SIG-M5 treated with dmso at 0.1 percent for 504 hours (cell line): Measurements from ENCODE around the gene NCOA1.
"Not testable (repeated sequence)": the region's sequence is repeated elsewhere in the genome, so short reads cannot be mapped to it uniquely, and the experiment has no call there.

Experiments
- DNase-seq: peaks from one replicate; lab custom pipeline; 2025; ENCODE audit not compliant: unreplicated experiment; lab: John Stamatoyannopoulos, UW

NCOA1 gene

DNA sequence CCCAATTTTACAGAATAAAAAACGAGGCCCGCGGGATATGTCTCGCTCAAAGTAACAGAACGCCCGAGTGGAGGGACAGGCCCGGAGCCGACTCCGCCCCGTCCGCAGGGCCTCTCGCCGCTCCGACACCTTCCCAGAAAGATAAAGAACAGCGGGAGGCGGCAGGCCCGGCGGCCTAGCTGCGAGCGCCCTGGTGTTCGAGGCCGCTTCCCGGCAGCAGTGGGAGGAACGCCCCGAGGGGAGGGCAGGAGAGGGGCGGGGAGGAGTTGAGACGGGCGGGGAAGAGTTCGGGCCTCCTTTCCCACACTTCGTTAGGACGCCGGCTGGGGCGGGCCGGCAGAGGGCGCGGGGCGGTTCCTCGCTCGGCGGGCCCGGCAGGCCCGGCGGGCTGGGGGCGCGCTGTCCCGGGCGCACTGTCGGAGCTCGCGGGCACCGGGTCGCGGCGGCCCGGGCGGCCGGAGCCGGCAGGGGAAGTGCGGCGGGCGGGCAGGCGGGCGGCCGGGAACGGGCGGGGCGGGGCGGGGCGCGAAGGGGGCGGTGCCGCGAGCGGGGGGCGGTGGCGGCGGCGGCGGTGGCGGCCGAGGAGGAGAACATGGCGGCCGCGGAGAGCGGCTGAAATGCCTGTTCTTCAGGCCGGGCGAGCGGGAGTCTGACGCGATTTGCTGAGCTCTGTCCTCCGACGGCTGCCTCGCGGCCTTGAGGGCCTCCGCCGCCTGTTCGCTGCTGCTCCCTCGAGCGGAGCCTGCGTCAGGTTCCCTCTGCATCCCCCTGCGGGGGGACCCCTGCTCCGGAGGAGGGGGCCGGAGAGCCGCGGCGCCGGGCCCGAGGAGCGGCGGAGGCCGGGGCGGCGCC lies at the start of gene NCOA1:
Gene NCOA1 (plus strand): TSS at position 565 of the 852 bp plus-strand sequence. CDS start 167,424 bp downstream, outside the sequence.
- DNase-seq = peak; percentile 89

DNA sequence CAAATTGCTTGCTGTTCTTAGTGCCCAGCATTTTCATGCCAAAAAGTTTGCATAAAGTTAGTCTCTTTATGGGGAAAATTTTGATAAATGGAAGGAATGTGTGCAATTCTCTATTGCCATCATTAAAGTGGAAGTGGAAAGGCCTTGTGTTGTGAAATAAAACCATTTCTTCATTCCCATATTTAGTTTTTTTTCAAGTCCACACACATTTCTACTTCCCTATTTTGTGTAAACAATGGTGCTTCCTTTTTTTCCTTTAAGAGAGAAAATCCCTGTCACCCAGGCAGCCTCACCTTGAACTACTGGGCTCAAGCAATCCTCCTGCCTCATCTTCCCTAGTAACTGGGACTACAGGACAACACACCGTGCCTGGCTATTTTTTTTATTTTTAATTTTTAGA lies 42.3 kb upstream of the NCOA1 start:
- DNase-seq = peak; percentile 95

DNA sequence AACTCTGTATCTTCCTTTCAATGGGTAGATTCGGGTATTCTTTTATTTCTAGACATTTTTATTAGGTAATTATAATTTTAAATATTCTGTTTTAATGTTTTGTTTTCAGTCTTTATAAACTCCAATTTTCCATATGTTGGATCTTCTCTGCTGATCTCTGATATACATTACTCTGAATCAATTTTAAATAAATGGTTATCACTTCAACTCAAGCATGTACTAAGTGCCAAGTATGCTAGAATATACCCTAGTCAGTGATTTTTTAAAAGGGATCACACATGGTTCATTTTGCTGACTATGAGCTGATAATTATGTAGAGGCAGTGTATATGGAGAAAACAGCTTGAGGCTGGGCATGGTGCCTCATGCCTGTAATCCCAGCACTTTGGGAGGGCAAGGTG lies 41.7 kb upstream of the NCOA1 start:
- no peak for DNase-seq

DNA sequence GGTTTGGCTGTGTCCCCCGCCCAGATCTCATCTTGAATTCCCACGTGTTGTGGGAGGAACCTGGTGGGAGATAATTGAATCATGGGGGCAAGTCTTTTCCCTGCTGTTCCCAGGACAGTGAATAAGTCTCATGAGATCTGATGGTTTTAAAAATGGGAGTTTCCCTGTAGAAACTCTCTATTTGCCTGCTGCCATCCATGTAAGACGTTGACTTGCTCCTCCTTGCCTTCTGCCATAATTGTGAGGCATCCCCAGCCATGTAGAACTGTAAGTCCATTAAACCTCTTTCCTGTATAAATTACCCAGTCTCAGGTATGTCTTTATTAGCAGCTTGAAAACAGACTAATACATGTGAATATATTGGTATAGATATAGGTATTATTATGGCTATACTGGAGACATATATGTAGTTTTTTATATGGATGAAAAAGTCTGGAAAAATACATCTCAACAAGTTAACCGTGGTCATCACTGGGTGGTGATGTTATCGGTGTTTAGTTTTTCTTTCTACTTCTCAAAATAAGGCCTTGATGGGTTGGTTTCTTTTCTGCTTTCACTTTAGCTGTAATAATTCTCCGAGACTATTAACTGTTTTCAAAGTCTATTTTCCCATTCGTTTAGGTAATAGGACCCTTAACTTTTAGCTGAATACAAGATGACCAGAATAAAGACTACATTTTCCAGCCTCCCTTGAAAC lies 39.1 kb upstream of the NCOA1 start:
- no peak for DNase-seq

DNA sequence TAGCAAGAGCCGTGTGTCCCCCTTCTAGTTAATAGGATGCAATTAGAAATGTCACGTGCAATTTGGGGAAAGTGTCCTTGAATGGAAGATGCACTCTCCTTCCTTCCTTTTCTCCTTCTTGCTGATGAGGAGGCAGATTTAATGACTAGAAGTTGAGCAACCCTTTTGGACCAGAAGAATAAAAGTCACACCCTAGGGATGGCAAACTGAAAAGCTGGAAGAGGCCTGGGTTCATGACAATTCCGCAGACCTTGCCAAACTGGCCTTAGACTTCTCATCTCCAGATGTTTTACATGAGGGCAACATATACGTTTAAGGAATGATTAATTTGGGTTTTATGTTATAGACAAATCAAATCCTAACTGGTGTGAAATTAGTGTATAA lies 38.6 kb upstream of the NCOA1 start:
- DNase-seq = no peak

DNA sequence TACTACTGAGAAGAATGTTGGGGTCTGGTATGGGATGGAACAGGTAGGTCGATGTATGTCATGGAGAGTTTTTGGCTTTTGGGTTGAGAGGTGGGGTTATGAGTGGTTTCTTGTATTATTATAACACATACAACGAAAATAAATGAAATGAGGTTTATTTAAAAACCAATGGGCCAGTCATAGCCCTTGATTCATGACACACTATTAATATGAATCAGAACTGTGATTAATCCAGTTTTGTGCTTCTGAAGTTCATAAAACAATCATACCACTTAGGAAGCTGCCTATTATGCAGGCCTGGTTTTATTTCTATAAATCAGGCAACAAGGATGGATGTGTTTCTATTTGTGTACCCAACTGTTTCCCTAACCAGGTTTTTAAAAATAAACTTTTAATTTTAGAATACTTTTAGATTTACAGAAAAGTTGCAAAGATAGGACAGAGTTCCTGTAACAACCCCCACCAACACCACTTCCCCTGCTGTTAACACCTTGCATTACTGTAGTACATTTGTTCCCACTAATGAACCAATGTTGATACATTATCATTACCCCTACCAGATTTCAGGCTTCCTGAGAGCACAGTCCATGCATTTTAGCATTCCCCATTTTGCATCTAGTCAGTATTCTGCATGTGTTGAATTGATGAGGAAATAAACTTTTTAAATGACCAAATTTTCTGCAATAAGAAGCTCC lies 37.5 kb upstream of the NCOA1 start:
- DNase-seq = no peak

DNA sequence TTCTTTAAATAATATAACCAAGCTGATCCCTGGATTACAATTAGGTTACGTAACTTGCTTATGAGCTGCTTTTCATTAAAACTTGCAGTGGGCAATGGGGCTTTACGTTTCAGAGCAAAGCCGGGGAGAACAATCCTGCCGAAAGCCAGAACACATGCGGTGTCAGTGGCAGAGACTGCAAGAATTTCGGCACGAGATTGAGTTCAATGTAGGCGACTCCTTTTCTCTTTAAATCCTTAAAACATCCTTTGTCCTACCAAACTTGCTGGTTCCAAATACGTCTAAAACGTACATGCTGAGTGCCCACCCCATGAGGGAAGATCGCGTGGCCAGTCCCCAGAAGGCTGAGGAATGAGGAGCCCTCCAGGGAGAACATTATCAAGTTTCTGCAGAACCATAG lies 36.8 kb upstream of the NCOA1 start:
- no peak for DNase-seq

DNA sequence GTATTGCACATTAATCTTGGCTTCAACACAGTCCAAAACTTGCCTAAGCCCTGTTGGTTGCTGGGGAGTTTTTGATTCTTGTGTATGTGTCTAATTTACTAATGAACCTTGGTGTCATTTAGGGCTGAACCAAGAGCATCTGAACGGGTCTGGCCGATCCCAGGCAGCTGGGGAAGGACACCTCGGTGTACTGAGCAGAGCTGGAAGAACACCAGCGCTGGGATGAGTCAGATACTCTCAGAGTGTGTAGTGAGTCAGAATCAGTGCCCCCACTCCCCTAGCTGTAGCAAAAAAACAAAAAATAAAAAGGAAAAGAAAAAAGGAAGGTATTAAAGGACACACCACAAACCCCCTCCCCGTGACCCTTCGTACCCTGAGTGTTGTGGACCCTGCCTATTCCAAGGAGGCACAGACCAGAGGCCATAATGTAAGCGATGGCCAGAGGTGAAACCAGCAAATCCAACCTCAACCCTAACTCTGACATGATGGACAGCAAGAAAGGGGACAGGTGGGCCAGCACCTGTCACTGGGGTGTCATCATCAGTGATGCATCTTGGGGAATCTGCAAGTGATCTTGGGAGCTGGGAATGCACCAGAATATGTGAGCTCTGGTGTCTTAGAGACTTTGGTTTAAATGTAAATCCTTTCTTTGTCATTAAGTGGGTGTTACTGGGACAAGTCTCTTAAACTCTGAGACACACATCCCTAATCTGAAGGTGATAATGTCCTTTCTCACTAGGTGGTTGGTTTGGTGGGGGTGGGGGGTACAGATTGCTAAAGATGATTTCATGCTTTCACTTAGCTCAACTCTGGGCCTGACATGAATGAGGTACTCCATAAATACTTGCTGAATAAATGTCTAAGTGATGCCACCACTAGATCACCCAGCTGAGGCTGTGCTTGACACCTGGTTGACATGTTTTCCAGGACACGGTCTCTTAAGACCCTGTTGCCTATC lies 34.2 kb upstream of the NCOA1 start:
- peak; percentile 33 for DNase-seq

DNA sequence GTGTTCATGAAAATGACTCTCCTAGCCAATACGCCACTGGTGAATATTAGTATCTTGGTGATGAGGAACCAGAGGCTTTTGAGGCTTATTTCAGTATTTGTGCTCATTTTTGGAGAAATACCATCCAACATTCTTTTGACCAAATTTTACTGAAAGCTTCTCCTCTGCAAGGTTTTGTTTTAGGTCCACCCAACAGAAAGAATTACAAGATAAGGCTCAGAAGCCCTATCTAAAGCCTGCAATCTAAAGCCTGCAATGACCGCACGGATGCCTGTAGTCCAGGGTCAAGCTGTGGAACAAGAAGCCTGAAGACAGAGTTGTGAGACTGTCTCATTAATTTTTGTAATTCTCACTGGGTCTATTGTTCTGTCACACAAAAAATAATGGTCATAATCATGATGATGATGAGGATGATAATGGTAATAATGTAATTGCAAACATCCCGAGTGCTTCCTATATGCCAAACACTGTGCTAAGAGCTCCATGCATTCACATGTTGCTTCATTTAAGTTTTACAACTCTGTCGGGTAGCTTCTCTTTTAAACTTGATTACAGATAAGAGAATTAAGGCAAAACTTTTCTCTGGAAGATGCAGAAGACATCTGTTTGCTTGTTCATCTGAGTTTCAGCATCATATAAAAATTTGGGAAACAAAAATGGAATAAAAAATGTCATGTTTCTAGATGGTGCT lies 33.2 kb upstream of the NCOA1 start:
- no peak for DNase-seq

DNA sequence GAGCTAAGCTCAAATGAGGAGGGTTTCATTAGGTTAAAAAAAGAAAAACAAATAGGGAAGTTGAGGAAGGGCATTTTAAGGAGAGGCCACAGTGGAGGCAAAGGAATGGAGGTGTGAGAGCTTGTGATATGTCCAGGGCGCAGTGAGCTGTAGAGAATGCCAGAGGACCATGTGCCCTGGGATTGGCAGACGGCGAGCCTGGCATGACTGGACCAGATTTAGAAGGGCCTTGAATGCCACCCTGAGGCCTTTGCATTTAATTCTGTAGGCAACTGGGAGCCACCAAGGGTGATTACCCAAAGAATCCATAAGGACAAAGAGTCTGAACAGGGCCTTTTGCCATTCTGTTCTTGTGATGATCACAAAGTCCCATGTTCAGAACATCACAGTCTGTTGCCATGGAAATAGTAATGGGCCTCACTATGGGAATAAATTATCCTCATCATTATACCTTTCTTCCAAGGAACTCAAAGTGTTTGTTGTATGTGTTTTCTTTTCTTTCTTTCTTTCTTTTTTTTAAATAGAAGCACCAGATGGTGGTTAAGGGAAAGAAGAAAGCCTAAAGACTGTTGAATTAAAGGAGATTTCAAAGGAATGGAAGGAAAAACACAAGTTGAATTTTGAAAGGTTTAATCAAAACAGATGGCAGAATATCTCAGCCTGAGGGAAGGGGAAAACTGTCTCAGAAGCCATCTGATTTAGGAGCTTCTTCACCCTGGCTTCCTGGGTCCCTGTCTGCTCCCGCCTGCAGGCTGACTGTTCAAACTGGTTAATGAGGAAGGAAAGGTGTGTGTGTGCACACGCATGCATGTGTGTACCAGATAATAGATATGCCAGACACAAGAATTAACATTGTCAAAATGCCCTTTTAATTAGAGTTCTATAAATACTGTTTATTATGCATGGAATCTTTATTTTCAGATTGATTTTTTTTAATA lies 31.6 kb upstream of the NCOA1 start:
- no peak for DNase-seq

DNA sequence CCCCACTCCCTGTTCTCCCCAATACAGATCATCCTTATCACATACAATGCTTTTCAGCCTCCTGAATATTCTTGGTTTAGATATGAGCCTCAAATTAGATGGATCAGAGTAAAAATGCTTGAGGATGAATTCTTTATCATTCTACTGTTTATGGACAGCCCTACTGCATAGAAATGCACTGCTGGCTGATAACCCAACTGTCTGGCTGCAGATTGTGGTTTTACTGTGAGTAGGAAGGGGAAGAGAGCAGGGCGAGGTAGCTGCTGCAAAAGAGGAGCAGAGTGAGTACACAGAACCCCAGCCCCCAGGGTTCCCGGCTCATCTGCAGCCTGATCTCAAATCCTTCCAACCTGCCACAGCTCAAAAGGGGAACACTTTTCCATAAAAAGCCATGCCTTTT lies 29.4 kb upstream of the NCOA1 start:
- DNase-seq = no peak

DNA sequence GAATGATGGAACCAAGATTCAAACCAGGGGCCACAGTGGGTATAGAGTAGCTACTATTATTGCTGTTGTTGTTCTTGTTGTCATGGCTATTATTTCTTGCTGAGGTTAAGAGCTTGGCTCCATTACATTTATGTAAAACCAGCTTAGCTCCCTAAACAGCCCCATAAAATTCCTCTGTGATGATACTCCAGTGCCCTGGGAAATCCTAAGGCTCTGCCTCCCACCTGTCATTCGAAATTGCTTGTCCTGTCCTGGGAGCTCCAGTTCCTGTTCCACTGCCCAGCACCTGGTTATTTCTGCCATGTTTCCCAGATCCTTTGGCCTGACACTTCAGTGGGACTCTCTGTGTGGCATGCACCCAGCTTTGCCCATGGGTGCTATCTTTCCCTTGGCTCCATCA lies 27.8 kb upstream of the NCOA1 start:
- no peak for DNase-seq

DNA sequence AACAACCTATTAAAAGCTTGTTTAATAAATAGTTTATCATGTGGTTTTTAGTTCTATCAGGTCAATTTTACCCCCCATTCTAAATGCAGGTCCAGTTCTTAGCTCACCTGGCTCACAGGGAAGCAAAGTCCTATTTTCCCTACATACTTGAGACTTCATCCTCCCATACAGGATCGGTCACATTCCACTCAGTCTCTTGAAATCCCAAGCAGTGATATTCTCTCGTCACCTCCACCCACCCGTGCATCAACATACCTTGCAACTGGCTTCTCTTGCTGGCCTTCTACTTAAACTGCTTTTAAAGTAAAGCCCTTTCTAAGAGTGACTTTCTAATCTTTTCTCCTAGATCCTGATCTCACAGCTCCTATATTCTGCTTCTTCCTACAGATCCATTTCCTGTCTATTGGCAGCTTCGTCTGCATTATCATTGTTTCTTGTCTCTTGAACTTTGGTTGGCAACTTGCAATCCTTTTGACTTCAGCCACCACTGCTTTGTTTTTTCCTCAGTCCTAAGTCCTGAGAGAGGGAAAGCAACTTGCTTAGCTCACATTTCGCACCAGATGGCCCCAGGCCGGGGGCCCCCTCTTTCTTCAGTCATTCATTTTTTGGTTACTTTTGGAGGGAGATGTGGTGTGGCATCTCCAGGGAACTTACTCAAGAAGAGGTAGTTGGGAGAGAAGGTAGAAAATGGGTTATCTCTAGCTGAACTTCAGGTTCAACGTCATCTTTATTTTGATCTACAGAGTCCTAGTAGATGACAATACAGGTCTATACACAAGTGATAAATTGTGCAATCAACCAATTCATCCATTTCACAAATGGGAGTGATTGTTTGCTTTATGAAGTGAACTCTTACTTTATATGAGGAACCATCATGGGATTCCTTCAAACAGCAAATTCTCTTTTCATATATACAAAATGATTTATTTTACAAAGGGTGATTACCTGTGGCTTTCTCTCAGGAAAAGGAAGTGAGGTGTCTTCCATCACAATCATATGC lies 23.9 kb upstream of the NCOA1 start:
- peak; percentile 30 for DNase-seq

DNA sequence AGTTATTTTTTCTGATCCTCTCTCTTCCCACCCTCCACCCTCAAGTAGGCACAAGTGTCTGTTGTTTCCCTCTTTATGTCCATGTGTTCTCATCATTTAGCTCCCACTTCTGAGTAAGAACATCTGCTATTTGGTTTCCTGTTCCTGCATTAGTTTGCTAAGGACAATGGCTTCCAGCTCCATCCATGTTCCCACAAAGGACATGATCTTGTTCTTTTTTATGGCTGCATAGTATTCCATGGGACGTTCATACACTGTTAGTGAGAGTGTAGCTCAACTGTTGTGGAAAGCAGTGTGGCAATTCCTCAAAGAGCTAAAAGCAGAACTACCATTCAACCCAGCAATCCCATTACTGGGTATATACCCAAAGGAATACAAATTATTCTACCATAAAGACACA lies 22.6 kb upstream of the NCOA1 start:
- DNase-seq = not testable (repeated sequence)

DNA sequence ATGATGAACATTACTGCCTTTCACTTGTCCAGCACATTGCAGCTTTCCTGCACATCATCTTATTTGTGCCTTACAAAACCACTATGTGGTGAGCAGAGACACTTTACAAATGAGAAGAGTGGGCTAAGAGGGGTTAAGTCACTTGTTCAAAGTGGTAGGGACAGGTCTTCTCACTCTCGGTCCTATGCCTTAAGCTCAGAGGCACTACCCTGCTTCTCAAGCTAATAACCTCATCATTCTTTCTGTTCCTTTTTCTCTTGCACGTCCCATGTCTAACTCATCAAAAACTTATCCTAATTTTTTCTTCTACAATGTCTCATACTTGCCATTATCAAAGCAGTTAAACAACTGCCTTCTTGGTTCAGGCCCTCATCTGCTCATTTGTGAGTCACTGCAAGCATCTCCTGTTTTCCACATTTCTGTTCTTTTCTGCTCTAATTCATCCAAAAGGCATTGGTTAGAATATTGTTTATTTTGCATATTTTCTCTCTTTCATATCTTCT lies 21.9 kb upstream of the NCOA1 start:
- no peak for DNase-seq

DNA sequence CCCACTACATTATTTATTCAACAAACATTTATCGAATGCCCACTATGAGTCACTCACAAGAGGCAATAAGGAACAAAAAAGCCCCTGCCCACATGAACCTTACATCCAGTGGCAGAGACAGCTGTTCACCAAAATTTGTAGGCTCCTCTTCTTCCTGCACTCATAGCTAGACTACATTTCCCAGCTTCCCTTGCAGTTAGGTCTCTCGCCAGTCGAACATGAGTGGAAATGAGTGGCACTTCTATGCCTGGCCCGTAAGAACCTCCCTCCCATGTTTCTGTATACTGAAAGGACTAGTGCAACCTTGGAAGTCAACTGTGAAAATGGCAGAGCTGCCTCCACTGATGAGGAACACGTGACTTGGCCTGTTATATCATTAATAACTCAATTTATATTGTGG lies 19.4 kb upstream of the NCOA1 start:
- peak; percentile 19 for DNase-seq

DNA sequence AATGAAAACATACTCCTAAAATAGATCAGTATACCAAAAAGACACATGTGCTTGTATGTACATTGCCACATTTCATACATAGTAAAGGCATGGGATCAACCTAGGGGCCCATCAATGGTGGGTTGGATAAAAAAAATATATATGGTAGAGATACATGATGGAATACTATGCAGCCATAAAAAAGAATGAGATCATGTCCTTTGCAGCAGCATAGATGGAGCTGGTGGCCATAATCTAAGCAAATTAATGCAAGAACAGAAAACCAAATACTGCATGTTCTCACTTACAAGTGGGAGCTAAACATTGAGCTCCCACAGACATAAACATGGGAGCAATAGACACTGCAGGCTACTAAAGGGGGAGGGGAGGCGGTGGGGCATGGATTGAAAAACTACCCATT lies 18.6 kb upstream of the NCOA1 start:
- no peak for DNase-seq

DNA sequence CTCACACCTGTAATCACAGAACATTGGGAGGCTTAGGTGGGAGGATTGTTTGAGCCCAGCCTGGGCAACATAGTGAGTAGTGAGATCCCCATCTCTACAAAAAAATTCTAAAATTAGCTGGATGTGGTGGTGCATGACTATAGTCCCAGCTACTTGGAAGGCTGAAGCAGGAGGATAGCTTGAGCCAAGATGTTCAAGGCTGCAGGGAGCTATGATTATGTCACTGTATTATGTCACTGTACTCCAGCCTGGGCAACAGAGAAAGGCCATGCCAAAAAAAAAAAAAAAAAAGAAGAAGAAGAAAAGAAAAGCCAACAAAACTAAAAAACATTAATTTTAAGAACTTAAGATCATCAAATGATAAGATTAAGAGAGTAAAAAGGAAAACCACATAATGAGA lies 17.4 kb upstream of the NCOA1 start:
- DNase-seq = no peak
